GM21360 (cell line): ENCODE results near the gene GRAP.

Source experiments
- ATAC-seq: cut with Tn5 transposase; IDR thresholded peaks from one replicate; pipeline ENCODE4 v1.9.1; 2021; ENCODE audit warnings: mild to moderate bottlenecking, moderate library complexity; ENCODE audit not compliant: unreplicated experiment

The GRAP gene

GRCh38 chr17:18987230-18987610, 59.5 kb downstream of the GRAP start:
- ATAC-seq: no peak

- no peak for ATAC-seq
These were observed 60.1 kb downstream of the GRAP start for GRCh38 chr17:18986541-18987229.

GRCh38 chr17:18985475-18985874, 61.3 kb downstream of the GRAP start:
- no peak for ATAC-seq

GRCh38 chr17:18984273-18985114, 62.3 kb downstream of the GRAP start:
- ATAC-seq: no peak

GRCh38 chr17:18981642-18982424, 64.9 kb downstream of the GRAP start:
- ATAC-seq: no peak

GRCh38 chr17:18981335-18981641, 65.5 kb downstream of the GRAP start:
- no peak for ATAC-seq

- ATAC-seq: no peak
These were observed 65.9 kb downstream of the GRAP start for GRCh38 chr17:18980682-18981334.

GRCh38 chr17:18978655-18979054, 68.1 kb downstream of the GRAP start:
- no peak for ATAC-seq

GRCh38 chr17:18978050-18978449, 68.7 kb downstream of the GRAP start:
- ATAC-seq: no peak

- ATAC-seq: no peak
These were observed 69.1 kb downstream of the GRAP start for GRCh38 chr17:18977646-18978045.

GRCh38 chr17:18977021-18977420, 69.7 kb downstream of the GRAP start:
- no peak for ATAC-seq

GRCh38 chr17:18976201-18976600, 70.6 kb downstream of the GRAP start:
- ATAC-seq: no peak

GRCh38 chr17:18975597-18975996, 71.2 kb downstream of the GRAP start:
- no peak for ATAC-seq

- no peak for ATAC-seq
These were observed 72.2 kb downstream of the GRAP start for GRCh38 chr17:18974407-18975149.

GRCh38 chr17:18971801-18972200, 75.0 kb downstream of the GRAP start:
- no peak for ATAC-seq
